ENCODE data around the gene IMPDH1. TPM values are rescaled to one million over a fixed set of nuclear protein-coding genes. Genes with fewer than 3 reads are reported as not detected.

The IMPDH1 gene
- polyA plus RNA-seq, 6 donors from 2014 or later, result 24.6 to 39.6 (median 26.8) TPM

- H3K36me3 Mint-ChIP-seq, result no peaks in the 10 kb centered on the region
- peaks cover 38 to 48% (median 46%) of the 10 kb centered on the region in 3 donors for H3K4me1 Mint-ChIP-seq
- no peaks in the 10 kb centered on the region for H3K9me3 Mint-ChIP-seq
- ATAC-seq (ENCODE audit: low read depth in 2 of 2) (no peak), DNase-seq (no peak)
- peak overlapping the region; percentile 77 to 93 (median 88) for H3K4me3 Mint-ChIP-seq
- peak overlapping the region in 4 of 6 donors; percentile 39 to 82 (median 70) for H3K27ac Mint-ChIP-seq
- no peaks in the 10 kb centered on the region for H3K27me3 Mint-ChIP-seq
These were observed 3.2 kb downstream of the IMPDH1 start for GRCh38 chr7:128406314-128407232.

GRCh38 chr7:128405471-128406313 is 4.1 kb downstream of the IMPDH1 start:
- no peaks in the 10 kb centered on the region for H3K36me3 Mint-ChIP-seq
- ATAC-seq (ENCODE audit: low read depth in 2 of 2) (peak; percentile 25 to 32), DNase-seq (peak; percentile 59)
- H3K4me3 Mint-ChIP-seq, result peak overlapping the region; percentile 80 to 91 (median 87)
- no peaks in the 10 kb centered on the region for H3K9me3 Mint-ChIP-seq
- no peaks in the 10 kb centered on the region for H3K27me3 Mint-ChIP-seq
- H3K27ac Mint-ChIP-seq, result peak overlapping the region in 2 of 6 donors; percentile 42 to 76
- peaks cover 38 to 51% (median 48%) of the 10 kb centered on the region in 3 donors for H3K4me1 Mint-ChIP-seq

- Mint-ChIP-seq H3K4me3 (peak overlapping the region; percentile 80 to 90 (median 86)), H3K27me3 (no peaks in the 10 kb centered on the region), H3K9me3 (no peaks in the 10 kb centered on the region), H3K36me3 (no peaks in the 10 kb centered on the region), H3K27ac (peak overlapping the region in 2 of 6 donors; percentile 63 to 78), H3K4me1 (peaks cover 34 to 47% (median 45%) of the 10 kb centered on the region in 3 donors)
- ATAC-seq (ENCODE audit: low read depth in 2 of 2), result no peak
- DNase-seq, result no peak
These were observed 4.8 kb downstream of the IMPDH1 start for GRCh38 chr7:128404886-128405470.

- H3K4me3 Mint-ChIP-seq, result peak overlapping the region; percentile 51 to 88 (median 84)
- peak overlapping the region in 1 of 6 donors; percentile 42 for H3K27ac Mint-ChIP-seq
- no peaks in the 10 kb centered on the region for H3K27me3 Mint-ChIP-seq
- no peaks in the 10 kb centered on the region for H3K36me3 Mint-ChIP-seq
- H3K4me1 Mint-ChIP-seq, result peaks cover 33 to 45% (median 43%) of the 10 kb centered on the region in 3 donors
- no peaks in the 10 kb centered on the region for H3K9me3 Mint-ChIP-seq
- DNase-seq, result no peak
- ATAC-seq (ENCODE audit: low read depth in 2 of 2), result no peak
These were observed 5.6 kb downstream of the IMPDH1 start for GRCh38 chr7:128404143-128404681.

GRCh38 chr7:128403676-128404075 is 6.1 kb downstream of the IMPDH1 start:
- no peaks in the 10 kb centered on the region for H3K27me3 Mint-ChIP-seq
- no peak overlapping the region for H3K27ac Mint-ChIP-seq
- ATAC-seq (ENCODE audit: low read depth in 2 of 2) (no peak), DNase-seq (no peak)
- no peaks in the 10 kb centered on the region for H3K9me3 Mint-ChIP-seq
- H3K4me3 Mint-ChIP-seq, result peak overlapping the region in 6 of 8 donors; percentile 5 to 88 (median 85)
- H3K4me1 Mint-ChIP-seq, result peaks cover 28 to 40% (median 37%) of the 10 kb centered on the region in 3 donors
- no peaks in the 10 kb centered on the region for H3K36me3 Mint-ChIP-seq

- H3K36me3 Mint-ChIP-seq, result peaks cover 0 to 7% of the 10 kb centered on the region in 2 donors
- peak overlapping the region in 1 of 8 donors; percentile 0 for H3K4me3 Mint-ChIP-seq
- no peak for DNase-seq
- H3K27me3 Mint-ChIP-seq, result no peaks in the 10 kb centered on the region
- H3K4me1 Mint-ChIP-seq, result peaks cover 21 to 31% (median 28%) of the 10 kb centered on the region in 3 donors
- no peak for ATAC-seq (ENCODE audit: low read depth in 2 of 2)
- no peaks in the 10 kb centered on the region for H3K9me3 Mint-ChIP-seq
- no peak overlapping the region for H3K27ac Mint-ChIP-seq
These were observed 7.4 kb downstream of the IMPDH1 start for GRCh38 chr7:128402356-128402755.

GRCh38 chr7:128400566-128400965 is 9.2 kb downstream of the IMPDH1 start:
- Mint-ChIP-seq H3K4me1 (peaks cover 8 to 17% (median 17%) of the 10 kb centered on the region in 3 donors), H3K27me3 (no peaks in the 10 kb centered on the region), H3K27ac (peak overlapping the region in 1 of 6 donors; percentile 53), H3K36me3 (peaks cover 0 to 7% of the 10 kb centered on the region in 2 donors), H3K9me3 (no peaks in the 10 kb centered on the region), H3K4me3 (peak overlapping the region in 1 of 8 donors; percentile 52)
- DNase-seq, result no peak
- ATAC-seq (ENCODE audit: low read depth in 2 of 2), result no peak

GRCh38 chr7:128399991-128400390 is 9.8 kb downstream of the IMPDH1 start:
- no peak for DNase-seq
- peak overlapping the region in 1 of 6 donors; percentile 53 for H3K27ac Mint-ChIP-seq
- no peak overlapping the region for H3K4me3 Mint-ChIP-seq
- no peaks in the 10 kb centered on the region for H3K27me3 Mint-ChIP-seq
- no peak for ATAC-seq (ENCODE audit: low read depth in 2 of 2)
- no peaks in the 10 kb centered on the region for H3K9me3 Mint-ChIP-seq
- H3K4me1 Mint-ChIP-seq, result peaks cover 8 to 16% (median 13%) of the 10 kb centered on the region in 3 donors
- H3K36me3 Mint-ChIP-seq, result peaks cover 0 to 7% of the 10 kb centered on the region in 2 donors

- H3K9me3 Mint-ChIP-seq, result no peaks in the 10 kb centered on the region
- no peak overlapping the region for H3K27ac Mint-ChIP-seq
- ATAC-seq (ENCODE audit: low read depth in 2 of 2) (no peak), DNase-seq (no peak)
- H3K4me3 Mint-ChIP-seq, result no peak overlapping the region
- H3K36me3 Mint-ChIP-seq, result peaks cover 0 to 7% of the 10 kb centered on the region in 2 donors
- H3K4me1 Mint-ChIP-seq, result peaks cover 3 to 6% (median 3%) of the 10 kb centered on the region in 3 donors
- no peaks in the 10 kb centered on the region for H3K27me3 Mint-ChIP-seq
These were observed 11.0 kb downstream of the IMPDH1 start for GRCh38 chr7:128398841-128399135.

- no peak overlapping the region for H3K4me3 Mint-ChIP-seq
- peak overlapping the region in 2 of 6 donors; percentile 24 to 93 for H3K27ac Mint-ChIP-seq
- ATAC-seq (ENCODE audit: low read depth in 2 of 2) (peak in 1 of 2 donors; percentile 35), DNase-seq (no peak)
- peaks cover 0 to 7% of the 10 kb centered on the region in 2 donors for H3K36me3 Mint-ChIP-seq
- H3K27me3 Mint-ChIP-seq, result no peaks in the 10 kb centered on the region
- H3K4me1 Mint-ChIP-seq, result peaks cover 0 to 6% (median 3%) of the 10 kb centered on the region in 3 donors
- H3K9me3 Mint-ChIP-seq, result no peaks in the 10 kb centered on the region
These were observed 11.6 kb downstream of the IMPDH1 start for GRCh38 chr7:128398016-128398840.

GRCh38 chr7:128396357-128396756 is 13.4 kb downstream of the IMPDH1 start:
- peaks cover 0 to 7% of the 10 kb centered on the region in 2 donors for H3K36me3 Mint-ChIP-seq

GRCh38 chr7:128395748-128396147 is 14.0 kb downstream of the IMPDH1 start:
- peaks cover 0 to 3% (median 0%) of the 10 kb centered on the region in 3 donors for H3K4me1 Mint-ChIP-seq
- ATAC-seq (ENCODE audit: low read depth in 2 of 2), result no peak
- no peaks in the 10 kb centered on the region for H3K9me3 Mint-ChIP-seq
- no peaks in the 10 kb centered on the region for H3K27me3 Mint-ChIP-seq
- peaks cover 0 to 7% of the 10 kb centered on the region in 2 donors for H3K36me3 Mint-ChIP-seq
- H3K4me3 Mint-ChIP-seq, result no peak overlapping the region
- peak overlapping the region in 1 of 6 donors; percentile 75 for H3K27ac Mint-ChIP-seq
- no peak for DNase-seq

More at GRCh38 chr7:128396357-128396756, 13.4 kb downstream of the IMPDH1 start:
- no peaks in the 10 kb centered on the region for H3K9me3 Mint-ChIP-seq
- H3K27ac Mint-ChIP-seq, result no peak overlapping the region
- ATAC-seq (ENCODE audit: low read depth in 2 of 2) (no peak), DNase-seq (no peak)
- no peaks in the 10 kb centered on the region for H3K27me3 Mint-ChIP-seq
- no peak overlapping the region for H3K4me3 Mint-ChIP-seq
- peaks cover 0 to 3% (median 3%) of the 10 kb centered on the region in 3 donors for H3K4me1 Mint-ChIP-seq

All from naive B cell (primary cell).